Endothelial cell of umbilical vein (primary cell): ENCODE measurements around the gene TMEM26.

Source experiments
- EZH2 ChIP-seq: IDR thresholded peaks from 2 replicates; pipeline ENCODE4 v1.6.1; 2012; ENCODE audit warnings: borderline replicate concordance, low read depth, mild to moderate bottlenecking, moderate library complexity, low read length, inconsistent platforms; ENCODE audit not compliant: severe bottlenecking
- FOS ChIP-seq: IDR thresholded peaks from 2 replicates; pipeline ENCODE4 v1.6.1; 2011; ENCODE audit warnings: mild to moderate bottlenecking, low read length, moderate library complexity, borderline replicate concordance; ENCODE audit not compliant: insufficient read depth
- GATA2 ChIP-seq: IDR thresholded peaks from 2 replicates; pipeline ENCODE4 v1.7.0; 2011; ENCODE audit warnings: low read depth, mild to moderate bottlenecking, moderate library complexity, mixed read lengths, low read length; ENCODE audit not compliant: insufficient read length, insufficient read depth
- JUN ChIP-seq: IDR thresholded peaks from 2 replicates; pipeline ENCODE4 v1.6.1; 2011; ENCODE audit warnings: borderline replicate concordance, low read depth; ENCODE audit not compliant: insufficient read length, insufficient read depth
- MYC ChIP-seq: IDR thresholded peaks from one replicate; pipeline ENCODE4 v1.6.1; 2011; ENCODE audit warnings: mild to moderate bottlenecking, low read depth, low read length
- POLR2A ChIP-seq: IDR thresholded peaks from 2 replicates; pipeline ENCODE4 v1.6.1; 2012; ENCODE audit warnings: low read depth, mild to moderate bottlenecking, control low read depth, low read length
- POLR2AphosphoS5 ChIP-seq: IDR thresholded peaks from 2 replicates; pipeline ENCODE4 v1.6.1; 2012; ENCODE audit warnings: low read depth, mild to moderate bottlenecking, control low read depth, low read length, moderate library complexity; ENCODE audit not compliant: insufficient read depth
- TF ChIP-seq, protein P1 (sequence below), 2 donors: IDR thresholded peaks; 1 replicate in 1 of 2; 2 replicates in 1 of 2; pipeline ENCODE4 v1.5.1; 2011; ENCODE audit warnings: low read length in 2 of 2, mild to moderate bottlenecking in 2 of 2, moderate library complexity in 2 of 2, control low read depth in 1 of 2, inconsistent platforms in 1 of 2, low read depth in 1 of 2; ENCODE audit not compliant: insufficient read depth in 1 of 2; ENCODE audit errors: extremely low read depth in 1 of 2
- TF ChIP-seq, protein P2 (sequence below): IDR thresholded peaks from 2 replicates; pipeline ENCODE4 v1.6.1; 2011; ENCODE audit not compliant: insufficient read depth, insufficient read length

DNA sequence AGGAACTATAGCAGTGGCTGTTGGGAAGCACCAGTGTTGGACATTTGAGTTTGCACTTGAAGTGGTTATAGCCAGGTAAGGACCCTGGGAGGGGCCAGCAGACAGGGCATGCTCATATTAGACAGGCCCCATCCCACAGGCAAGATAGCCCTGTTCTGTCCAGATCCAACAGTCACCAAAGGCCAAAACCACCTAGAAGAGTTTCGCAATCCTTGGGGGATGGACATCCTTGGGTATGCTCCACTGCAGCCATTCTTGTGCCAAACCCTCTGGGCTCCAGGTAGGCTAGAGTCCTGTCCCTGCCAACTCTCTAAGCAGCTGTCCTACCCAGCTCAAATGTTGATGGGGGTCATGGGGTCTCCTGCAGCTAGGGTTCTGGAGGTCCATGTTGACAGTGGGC, 76.8 kb downstream of the TMEM26 start:
- TF ChIP-seq POLR2AphosphoS5 (no peak), EZH2 (no peak), FOS (no peak), MYC (no peak), POLR2A (no peak), GATA2 (no peak), JUN (no peak)
- TF ChIP-seq, protein P1, sequence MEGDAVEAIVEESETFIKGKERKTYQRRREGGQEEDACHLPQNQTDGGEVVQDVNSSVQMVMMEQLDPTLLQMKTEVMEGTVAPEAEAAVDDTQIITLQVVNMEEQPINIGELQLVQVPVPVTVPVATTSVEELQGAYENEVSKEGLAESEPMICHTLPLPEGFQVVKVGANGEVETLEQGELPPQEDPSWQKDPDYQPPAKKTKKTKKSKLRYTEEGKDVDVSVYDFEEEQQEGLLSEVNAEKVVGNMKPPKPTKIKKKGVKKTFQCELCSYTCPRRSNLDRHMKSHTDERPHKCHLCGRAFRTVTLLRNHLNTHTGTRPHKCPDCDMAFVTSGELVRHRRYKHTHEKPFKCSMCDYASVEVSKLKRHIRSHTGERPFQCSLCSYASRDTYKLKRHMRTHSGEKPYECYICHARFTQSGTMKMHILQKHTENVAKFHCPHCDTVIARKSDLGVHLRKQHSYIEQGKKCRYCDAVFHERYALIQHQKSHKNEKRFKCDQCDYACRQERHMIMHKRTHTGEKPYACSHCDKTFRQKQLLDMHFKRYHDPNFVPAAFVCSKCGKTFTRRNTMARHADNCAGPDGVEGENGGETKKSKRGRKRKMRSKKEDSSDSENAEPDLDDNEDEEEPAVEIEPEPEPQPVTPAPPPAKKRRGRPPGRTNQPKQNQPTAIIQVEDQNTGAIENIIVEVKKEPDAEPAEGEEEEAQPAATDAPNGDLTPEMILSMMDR (IDR thresholded peaks at IDR 0.05; ENCODE audit: extremely low read depth in 1 of 2, insufficient read depth in 1 of 2, low read depth in 1 of 2, low read length in 2 of 2): no peak
- TF ChIP-seq, protein P2, sequence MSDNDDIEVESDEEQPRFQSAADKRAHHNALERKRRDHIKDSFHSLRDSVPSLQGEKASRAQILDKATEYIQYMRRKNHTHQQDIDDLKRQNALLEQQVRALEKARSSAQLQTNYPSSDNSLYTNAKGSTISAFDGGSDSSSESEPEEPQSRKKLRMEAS: no peak
